ENCODE results near the gene SLC6A5.

SLC6A5 gene

GRCh38 chr11:20671856-20672546, 72.6 kb downstream of the SLC6A5 start:
- DNase-seq = peak; percentile 74

DNA sequence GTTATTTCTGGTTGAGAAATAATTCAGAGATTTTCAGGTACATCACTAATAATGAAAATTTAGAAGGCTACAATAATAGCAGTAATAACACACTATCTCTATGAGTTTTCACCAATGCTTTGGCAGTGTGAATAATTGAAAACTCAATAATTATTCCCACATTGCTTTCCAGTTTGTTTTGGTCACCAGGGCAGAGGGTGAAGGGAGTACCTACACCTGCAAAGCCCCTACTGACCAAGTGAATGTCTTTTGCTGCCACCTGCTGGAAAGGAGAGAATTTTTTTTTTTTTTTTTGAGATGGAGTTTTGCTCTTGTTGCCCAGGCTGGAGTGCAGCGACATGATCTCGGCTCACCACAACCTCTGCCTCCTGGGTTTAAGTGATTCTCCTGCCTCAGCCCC, 73.2 kb downstream of the SLC6A5 start:
- DNase-seq = no peak

- DNase-seq = no peak
Measured at GRCh38 chr11:20676658-20677057, 77.2 kb downstream of the SLC6A5 start.

- no peak for DNase-seq
Measured at GRCh38 chr11:20688761-20689160, 89.4 kb downstream of the SLC6A5 start.

DNA sequence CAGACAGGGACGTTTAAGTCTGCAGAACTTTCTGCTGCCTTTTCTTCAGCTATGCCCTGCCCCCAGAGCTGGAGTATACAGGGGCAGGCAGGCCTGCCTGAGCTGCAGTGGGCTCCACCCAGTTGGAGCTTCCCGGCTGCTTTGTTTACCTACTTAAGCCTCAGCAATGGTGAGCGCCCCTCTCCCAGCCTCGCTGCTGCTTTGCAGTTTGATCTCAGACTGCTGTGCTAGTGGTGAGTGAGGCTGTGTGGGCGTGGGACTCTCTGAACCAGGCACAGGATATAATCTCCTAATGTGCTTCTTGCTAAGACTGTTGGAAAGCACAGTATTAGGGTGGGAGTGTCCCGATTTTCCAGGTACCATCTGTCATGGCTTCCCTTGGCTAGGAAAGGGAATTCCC, 108.5 kb downstream of the SLC6A5 start:
- no peak for DNase-seq
